ENCODE data around the gene GIGYF2.

Gene GIGYF2

DNA sequence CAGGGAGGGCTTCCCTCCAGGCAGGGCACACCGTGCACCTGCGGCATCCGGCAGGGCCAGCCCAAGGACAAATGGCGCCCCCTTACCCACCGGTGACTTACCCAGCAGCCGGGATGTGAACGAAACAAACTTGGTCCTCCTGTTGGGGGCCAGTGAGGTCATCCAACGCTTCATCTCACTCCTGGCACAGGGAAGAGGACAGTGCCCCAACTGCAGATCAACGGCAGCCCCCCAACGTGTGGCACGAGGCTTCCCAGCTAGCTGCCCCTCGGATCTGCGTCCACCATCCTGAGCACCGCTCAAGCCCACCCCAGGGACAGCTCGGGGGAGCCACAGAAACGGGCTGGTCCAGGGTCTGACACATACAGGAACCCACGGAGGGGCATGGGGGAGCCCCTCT, 185.0 kb downstream of the GIGYF2 start:
- no peak for DNase-seq (ENCODE audit: low spot score)

DNA sequence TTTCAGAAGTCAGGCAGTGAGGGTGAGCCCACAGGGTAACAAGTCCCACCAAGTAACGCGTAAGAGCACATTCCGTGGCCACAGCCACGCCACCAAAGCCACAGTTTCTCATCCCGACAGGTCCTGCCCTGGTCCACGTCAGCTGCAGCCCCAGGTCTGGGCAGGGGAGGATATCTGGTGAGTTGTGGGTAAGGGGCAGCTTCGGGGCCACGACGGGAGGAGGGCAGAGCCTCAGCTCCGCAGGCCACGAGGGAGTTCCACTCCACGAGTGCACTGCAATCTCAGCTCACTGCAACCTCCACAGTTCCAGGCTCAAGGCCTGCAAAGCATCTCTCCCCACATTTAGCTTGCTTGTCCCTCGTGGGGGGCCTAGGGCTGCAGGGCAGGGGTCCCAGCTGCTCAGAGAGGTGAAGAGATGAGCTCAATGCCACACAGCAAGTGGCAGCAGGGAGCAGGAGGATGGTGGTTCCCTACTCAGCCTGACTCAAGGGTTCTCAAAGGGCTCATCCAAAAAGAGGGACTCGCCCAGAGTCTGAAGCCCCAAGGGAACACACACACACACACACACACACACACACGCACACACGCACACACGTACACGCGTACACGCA, 185.5 kb downstream of the GIGYF2 start:
- DNase-seq (ENCODE audit: low spot score), result no peak

DNA sequence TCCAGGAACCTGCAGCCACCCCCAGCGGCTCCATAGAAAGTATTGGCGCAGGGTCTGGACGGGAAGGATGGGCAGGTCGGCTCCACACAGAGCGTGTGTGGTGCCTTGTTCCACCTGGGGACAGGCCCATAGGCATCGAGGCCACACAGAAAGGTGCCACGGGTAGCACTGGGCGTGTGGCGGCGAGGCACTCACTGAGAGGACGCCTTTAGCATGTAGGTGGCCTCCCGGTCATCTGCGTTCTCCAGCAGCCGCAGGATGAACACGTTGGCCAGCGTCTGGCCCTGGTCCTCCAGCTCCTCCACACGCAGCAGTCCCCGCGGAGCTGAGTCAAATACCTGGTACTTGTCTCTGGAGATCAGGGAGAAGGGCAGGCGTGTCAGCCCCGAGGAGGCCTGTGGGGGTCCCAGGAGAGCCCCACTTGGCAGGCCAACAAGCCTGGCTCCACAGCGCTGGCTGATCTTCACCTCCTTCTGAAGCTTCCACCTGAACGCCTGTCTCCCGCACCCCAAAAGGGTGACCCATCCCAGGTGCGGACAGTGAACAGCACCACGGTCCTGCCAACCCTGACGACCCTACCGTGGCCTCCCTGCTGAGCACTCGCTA, 186.1 kb downstream of the GIGYF2 start:
- no peak for DNase-seq (ENCODE audit: low spot score)

DNA sequence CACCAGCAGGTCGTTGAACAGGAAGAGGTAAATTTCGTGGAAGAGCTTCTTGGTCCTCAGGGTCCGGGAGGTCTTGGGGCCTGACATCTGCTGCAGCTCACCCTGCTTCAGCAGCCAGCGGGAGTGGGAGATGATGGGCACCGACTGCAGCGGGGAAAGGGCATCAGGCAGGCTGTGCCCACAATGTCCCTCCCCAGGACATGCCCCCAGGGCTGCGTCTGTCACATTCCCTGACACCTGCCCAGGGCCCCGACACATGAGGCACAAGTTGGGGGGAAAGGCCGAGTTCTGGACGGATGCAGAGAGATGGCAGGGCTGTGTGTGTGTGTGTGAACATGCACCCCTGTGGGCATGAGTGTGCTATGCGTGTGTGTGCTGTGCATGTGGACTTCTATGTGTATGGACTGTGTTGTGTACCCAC, 186.9 kb downstream of the GIGYF2 start:
- DNase-seq (ENCODE audit: low spot score), result no peak

DNA sequence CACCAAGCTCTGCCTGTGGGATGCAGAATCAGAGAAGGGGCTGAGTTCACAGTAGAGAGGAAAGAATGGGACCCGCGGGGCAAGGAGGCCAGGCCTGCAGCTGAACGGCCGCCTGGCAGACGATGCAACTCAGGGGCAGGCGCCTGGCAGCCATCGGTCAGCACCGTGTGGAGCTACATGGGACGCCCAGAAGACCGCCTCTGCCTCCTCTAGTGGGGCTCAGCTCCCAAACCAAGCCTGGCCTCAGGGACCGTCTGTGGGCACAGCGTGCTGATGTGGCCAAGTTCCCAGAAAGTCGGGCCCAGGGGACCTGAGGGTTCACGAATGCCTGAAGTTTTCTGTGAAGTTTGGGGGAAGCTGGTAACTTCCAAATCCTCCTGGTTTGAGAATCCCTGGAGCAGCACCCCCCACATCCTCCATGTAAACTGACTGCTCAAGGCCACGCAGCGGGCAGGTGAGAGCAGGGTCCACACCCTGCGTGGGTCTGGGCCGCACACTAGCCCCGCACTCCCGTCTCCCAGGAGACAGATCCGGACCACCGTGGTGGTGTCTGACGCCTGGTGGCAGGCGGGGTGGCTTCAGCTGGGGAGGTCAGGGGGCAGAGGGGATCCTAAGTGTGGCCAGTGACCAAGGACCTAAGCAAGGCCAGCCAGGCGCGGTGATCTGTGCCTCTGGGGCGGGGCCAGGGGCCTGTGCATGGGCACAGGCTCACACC, 187.6 kb downstream of the GIGYF2 start:
- no peak for DNase-seq (ENCODE audit: low spot score)

DNA sequence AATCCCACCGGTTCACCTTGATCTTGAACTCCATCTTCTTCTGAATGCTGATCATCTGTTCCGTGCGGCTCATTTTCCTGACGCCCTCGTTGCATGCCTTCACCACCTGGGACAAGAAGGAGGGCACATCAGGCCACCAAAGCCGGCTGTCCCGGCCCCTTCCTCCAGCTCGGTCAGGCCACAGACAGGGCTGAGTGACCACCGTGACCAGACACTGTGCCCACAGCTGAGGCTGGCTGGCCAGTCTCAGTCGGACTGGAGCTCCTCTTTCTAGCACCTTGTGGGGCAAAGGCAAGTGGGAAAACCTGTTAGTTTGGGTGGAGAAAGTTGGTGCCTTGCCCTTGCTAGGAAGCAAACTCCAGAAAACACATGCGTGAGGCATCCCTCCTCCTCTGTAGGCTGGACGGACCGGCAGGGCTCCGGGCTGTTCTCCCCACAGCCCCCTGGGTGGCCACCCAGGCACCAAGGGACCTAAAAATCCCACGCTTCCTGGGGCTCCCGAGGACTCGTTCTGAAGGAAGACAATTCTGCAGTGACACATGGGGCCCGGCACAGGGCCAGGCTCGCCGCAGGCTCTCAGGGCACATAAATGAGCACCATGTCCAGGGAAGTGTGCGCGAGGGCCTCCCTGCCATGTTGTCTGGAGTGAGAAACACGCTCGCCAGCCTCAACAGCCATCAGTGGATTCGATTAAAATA, 188.3 kb downstream of the GIGYF2 start:
- DNase-seq (ENCODE audit: low spot score), result no peak

DNA sequence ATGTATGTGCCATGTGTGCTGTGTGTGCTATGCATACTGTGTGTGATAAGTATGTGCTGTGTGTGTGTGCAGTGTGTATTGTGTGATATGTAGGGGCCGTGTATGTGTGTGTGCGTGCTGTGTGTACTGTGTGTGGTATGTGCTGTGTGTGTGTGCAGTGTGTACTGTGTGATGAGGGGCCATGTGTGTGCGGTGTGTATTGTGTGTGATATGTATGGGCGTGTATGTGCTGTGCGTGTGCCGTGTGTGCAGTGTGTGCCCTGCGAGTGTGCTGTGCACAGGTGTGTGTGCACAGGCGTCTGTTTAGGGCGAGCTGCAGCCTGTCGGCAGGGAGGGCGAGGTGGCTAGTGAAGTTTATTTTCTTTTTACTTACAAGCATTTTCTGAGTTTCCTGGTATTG, 189.0 kb downstream of the GIGYF2 start:
- DNase-seq (ENCODE audit: low spot score), result no peak

DNA sequence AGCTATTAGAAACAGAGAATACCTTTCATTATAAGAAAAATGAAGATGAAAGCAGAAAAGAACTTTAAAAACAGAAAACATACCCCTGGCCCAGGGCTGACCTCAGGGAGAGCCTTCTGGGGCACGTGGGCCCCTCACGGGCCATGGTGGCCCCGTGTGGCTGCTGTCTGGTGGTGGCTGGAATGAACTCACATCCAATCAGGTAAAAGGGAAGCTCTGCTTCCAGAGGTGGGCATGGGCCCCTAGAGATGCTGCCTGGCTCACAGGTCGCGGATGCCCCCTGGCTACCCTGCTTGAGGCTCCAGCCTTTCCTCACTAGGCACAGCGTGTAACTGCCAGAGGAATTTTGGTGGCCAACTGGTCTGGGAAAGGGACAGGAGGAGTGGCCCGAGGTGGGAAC, 189.5 kb downstream of the GIGYF2 start:
- DNase-seq (ENCODE audit: low spot score), result no peak

DNA sequence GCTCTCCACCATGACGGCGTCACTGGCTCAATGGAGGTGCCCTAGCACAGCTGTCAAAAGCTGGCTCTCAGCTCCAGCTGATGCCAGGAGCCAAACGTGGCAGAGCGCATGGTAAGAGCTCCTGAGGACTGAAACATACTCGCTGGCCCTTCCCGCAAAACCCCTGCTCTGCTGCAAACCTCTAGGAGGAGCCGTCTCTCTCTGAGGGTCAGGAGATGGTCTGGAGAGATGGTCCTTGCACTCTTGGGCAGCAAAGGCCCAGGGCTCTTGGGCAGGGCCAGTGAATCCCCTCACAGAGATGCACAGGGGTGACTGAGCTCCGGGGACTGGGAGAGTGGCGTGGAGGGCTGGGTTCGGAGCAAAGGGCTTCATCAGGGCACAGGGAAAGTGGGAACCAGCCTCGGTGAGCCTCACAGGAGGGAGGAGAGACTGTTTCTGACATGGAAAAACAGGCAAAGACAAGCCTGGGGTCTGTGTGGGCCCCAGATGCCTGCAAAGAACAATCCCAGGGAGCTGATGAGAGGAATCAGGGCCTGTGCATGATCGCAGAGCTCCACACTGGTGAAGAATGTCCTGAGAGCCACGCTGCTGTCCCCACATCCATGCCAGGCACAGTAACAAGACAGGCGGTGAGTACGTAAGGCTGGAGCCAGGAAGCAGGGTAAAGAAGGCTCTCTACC, 190.2 kb downstream of the GIGYF2 start:
- DNase-seq (ENCODE audit: low spot score), result no peak

DNA sequence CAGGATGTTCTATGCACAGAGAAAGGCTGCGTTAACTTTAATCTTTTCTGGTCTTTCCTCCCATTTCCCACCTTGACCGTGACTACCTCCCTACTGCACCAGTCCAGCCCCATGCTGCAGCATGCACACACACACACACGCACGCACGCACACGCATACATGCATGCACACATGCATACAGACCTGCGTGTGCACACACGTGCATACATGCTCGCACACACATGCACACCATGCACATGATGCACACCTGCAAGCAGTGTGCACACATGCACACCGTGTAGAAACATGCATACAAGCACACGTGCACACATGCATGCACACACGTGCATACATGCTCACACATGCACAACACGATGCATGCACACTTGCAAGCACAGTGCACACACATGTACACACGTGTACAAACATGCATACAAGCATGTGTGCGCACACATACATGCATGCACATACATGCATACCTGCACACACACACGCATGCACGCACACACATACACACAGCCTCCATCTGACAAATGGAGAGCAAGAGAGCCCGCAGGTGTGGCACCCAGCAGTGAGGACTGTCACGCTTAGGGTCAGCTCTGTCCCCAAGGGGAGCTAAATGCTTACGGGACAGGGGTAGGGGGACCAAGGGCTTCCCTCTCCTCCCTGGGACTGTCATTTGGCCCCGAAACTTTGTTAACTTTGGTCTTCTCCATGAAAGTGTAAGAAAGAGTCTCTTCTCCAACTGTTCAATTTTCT, 191.1 kb downstream of the GIGYF2 start:
- no peak for DNase-seq (ENCODE audit: low spot score)

DNA sequence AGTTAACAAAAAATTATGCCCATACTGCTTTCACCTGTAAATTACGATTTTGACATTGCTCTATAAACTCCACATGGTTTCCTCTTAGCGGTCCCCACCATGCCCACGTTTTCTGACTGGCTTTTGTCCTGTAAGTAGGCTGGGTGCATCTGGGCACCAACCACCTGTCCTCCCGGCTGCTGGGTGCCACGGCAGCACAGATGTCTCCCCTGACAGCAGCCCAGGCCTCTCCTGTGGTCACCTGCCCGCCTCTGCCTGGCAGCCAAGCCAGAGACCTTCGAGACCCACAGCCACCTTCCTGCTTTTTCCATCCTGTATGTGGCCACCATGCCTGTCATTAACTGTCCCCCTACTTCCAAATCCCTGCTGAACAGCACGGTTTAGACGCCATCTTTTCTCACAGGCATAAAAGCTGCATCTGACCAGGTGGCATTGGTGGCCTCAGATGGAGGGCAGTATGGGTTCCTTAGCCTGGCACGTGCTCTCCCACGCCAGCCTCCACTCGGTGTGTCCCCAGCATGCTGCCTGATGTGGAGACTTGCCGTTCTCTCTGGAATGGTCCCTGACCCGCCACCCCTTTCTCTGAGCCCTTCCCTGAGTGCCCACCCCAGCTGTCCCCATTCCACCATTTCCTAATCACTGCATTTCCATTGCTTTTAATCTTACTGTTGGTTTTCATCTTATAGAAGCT, 191.9 kb downstream of the GIGYF2 start:
- DNase-seq (ENCODE audit: low spot score), result no peak

DNA sequence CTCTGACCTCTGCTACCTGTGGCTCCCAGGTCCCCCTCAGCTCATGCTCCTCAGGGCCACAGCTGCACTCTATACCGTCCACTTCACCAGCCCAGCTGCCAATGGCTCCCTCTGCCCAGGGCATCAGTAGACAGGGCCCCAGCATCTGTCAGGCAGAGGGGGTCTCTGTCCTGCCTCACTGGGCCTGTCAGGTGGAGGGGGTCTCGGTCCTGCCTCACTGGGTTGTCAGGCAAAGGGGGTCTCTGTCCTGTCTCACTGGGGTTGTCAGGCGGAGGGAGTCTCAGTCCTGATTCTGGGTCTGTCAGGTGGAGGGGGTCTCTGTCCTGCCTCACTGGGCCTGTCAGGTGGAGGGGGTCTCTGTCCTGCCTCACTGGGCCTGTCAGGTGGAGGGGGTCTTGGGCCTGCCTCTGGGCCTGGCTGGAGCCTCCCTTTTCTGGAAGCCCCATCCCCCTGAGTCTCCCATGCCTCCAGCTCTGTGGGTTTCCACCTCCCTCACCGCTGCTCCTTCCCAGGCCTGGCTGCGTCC, 192.8 kb downstream of the GIGYF2 start:
- no peak for DNase-seq (ENCODE audit: low spot score)

DNA sequence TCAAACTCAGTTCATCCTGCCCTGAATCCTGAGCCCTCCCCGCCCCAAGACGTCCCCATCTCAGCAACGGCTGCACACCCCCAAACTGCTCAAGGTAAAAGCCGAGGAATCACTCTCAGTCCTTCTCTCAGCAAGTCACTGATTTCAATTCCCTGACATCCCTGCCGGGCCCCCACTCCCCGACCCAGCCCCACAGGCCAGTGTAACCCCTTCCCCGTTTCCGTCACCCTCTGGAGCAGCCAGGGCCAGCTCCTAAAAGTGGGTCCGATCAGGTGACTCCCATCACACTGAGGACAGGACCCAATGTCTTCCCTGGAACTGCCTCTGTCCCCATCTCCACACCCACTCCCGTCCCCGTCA, 193.4 kb downstream of the GIGYF2 start:
- DNase-seq (ENCODE audit: low spot score), result no peak

DNA sequence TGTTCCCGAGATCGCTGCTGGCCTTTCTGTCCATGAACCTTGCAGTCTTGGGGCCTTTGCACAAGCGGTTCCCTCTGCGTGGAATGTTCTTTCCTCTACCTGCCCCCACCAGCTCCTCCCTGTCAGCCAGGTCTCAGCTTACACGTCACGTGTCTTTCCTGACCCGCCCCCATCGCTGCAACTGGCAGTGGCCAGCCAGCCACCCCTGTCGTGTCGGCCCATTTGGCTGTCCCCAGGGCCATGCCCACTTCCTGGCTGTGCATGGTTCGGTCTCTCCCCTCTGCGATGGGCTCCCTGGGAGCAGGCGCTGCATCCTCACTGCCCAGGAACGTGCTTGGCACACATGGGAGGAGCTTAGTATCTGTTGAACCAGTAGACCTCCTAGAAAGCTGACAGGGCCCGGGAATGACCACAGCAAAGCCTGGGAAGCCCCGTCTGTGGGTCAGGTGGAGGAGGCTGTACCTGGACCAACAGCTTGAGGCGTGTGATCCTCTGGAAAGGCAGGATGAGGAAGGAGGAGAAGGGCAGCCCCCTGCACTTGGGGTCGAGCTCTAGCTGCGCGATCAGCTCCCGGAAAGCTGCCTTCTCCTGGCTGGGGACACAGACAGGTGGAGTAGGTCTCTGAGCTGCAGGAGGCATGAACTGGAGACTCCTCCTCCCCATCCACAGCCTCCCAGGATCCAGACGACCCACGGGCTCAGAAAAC, 193.9 kb downstream of the GIGYF2 start:
- no peak for DNase-seq (ENCODE audit: low spot score)

DNA sequence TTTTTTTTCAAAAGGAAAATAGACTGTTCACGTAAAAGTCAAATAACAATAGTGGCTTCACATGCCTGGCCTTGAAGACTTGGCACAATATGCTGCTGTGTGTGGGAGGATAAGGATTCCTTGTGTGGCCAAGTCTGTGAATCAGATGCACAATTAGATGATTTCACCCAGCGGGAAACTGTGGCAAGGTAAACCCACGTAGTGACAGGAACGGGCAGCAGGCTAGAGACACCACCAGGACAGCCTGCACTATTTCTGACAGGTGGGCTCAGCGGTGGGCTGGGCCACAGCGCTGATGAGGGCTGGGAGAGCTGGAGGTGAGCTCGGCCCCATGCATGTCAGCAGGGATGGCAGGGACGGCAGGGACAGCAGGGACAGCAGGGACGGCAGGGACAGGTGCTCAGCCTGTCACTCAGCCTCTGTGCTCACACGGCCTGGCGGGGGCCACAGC, 194.5 kb downstream of the GIGYF2 start:
- no peak for DNase-seq (ENCODE audit: low spot score)

DNA sequence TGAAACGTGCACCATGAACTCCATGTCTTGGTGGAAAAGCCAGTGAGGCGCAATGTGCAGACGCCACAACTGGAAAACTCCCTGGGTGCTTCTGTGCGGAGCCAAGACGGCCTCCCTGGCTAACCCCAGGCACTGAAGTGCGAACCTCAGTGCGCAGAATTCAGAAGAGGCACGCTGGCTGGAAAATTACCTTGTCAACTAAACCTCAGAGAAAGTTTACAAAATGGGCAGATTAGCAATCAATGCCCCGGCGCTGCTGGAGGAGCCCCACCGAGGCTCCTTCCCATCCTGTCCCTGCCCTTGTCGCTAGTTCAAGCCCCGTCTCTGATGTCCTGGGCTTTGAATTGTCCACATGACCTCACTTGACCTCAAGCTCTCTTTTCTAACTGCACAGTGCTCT, 195.1 kb downstream of the GIGYF2 start:
- no peak for DNase-seq (ENCODE audit: low spot score)

DNA sequence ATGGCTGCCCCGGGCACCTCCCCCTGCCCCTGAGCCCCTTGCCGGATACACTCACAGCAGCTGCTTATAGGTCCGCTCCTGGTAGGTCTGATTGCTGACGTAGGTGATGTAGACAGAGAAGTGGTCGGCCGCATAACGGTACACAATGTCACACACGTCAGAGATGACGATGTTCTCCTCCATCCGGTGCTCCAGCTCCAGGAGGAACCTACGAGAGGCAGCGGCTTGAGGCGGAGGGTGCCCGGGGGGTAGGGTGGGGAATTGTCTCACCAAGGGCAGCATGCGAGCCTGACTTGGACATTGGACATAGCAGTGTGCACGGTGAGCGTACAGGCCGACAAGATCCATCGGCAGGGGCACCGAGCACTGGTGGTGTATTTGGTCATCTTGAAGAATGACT, 195.7 kb downstream of the GIGYF2 start:
- DNase-seq (ENCODE audit: low spot score), result no peak

DNA sequence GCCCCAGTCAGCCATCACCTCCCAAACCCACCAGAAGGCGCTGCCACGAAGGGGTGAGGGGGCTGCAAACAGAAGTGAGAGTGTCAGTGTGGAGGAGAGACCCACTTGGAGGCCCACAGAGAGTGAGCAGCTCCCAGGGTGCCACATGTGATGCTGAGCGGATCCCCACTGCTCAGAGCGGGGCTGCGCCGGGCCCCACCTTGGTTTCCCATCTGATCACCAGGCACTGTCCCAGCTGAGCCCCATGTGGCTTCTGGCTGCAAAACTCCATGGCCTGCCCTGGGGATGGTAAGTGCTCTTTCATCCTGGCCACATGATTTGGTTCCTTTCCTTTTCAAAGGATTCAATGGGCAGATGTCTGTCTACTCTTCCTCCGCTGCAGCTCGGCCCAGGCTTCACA, 196.7 kb downstream of the GIGYF2 start:
- no peak for DNase-seq (ENCODE audit: low spot score)

DNA sequence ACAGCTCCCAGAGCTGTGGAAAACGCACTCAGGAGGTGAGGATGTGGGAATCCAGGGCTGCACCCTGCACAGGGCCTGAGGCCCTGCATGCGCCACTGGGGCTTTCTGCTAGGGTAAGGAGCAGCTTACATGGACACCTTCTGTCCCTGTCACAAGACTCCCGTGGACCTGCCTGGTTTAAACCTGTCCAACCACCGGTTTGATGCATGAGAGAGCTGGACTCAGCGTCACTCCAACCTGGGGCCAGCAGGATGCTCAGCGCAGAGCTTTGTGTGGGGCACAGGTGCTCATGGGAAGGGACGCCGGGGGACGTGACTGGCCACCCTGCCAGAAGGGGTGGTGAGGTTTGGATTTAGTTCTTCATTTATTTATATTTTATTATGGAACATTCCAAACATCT, 197.1 kb downstream of the GIGYF2 start:
- no peak for DNase-seq (ENCODE audit: low spot score)

DNA sequence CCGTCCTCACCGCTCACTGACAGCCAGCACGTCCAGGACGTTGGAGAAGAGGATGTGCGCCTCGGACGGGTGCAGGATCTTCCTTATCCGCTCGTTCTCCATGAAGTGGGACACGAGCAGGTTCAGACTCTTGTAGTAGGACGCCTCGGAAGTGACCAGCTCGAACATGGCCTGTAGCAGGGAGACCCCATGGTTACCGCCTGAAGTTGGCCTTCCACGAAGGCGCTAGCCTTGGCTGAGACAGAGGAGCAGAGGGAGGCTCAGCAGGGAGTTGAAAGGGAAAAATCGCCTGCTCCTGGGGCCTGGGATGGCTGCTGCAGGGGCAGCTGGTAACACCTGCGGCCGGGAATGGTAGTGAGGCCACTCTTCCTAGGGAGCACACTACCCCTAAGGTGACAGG, 197.6 kb downstream of the GIGYF2 start:
- no peak for DNase-seq (ENCODE audit: low spot score)

All from HuH-7.5 (cell line).